Stimulated activated CD4-positive, alpha-beta T cell treated with anti-CD3 and anti-CD28 coated beads, Interleukin-12 subunit alpha, Interleukin-12 subunit beta, amount 100 ng/mL, for 48 hours (primary cell): Measurements from ENCODE around the gene DHX29.

Source experiments
- DNase-seq, 3 donors: peaks; one replicate each; pipeline ENCODE4 v3.0.0-alpha.2; 2020; ENCODE audit warnings: low read depth in 2 of 3, low spot score in 1 of 3

The DHX29 gene

DNA sequence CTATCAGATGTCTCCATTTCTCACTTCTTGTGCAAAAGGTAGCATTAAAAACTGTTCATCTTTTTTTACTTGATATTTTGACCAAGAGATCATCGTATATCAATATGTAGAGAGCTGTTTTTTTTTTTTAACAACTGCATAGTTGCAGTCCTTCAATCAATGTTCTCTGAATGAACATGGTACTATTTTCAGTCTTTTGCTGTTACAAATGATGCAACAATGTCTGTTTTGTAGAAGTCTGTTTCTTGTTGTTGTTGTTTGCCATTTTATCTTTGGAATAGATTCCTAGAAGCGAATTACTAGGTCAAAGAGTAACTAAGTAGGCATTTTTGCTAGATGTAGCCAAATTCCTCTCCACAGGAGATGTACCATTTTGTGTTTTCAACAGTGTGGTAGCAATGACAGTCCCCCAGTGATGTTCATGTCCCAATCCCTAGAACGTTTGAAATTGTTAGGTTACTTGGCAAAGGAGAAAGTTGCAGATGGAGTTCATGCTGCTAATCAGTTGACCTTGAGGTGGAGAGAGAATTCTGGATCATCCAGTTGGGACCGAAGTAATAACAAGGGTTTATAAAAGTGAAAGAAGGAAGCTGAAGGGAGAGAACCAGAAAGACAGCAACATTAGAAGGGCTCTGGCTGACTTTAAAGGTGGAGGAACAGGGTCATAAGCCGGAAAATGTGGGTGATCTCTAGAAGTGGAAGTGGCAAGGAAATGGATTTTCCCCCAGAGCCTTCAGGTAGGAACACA, 6.5 kb upstream of the DHX29 start:
- no peak for DNase-seq

DNA sequence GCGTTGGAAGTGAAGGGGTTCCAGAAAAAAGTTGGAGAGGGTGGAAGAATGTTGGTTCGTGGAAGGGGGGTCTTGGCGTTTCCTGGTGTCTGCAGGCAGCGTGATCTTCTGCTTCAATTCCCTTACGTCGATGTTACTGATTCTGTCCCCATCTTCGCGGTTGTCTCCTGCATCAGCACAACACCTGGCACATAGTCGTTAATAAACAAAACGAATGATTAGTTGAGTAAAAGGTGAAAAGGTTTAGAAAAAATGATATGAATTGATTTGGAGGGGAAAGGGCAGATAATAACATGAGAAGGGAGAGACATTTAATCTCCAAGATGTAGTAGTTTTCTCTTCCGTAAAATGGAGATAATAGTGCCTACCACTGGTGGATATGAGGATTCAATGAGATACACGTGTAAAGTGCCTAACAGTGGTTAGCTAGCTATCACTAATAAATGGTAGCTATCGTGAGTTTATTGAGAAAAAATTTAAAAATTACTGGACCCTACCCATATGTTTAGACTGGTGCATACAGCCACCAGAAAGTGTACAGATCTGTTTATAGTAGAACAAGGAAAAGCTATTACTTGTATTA, 851 bp upstream of the DHX29 start:
- DNase-seq, result peak in 2 of 3 donors; percentile 8 to 14

DNA sequence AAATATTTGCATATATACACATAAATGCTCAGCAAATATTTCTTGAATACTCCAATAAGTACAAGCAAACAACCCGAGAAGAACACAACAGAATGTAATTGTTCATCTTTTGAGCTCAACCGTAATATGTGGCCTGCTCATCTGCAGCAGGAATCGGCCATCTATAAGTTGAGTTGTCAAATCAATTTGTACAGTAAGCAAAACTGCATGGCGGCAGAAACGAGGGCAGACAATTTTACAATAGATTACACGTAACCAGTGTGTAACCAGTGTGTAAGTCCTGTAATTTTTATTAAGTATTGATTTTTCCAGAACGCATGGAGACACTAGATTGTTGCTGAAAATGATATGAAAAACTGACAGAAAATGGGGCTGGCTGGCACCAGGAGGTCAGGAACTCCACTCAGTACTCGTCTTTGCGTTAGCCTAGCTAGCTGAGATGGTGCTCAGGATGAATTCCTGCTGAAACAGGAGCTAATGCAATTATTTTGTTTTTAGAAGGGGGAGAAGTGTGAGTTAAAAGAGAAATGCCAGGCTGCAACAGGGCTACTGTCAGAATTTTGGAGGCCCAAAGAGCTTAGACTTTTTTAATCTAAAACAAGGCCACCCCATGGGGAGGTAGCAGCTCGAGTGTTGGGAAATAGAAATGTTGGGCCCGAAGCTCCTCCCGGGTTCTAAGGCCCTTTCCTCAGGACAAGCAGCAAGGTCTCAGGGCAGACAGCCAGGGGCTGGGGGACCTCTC, 682 bp downstream of the DHX29 start:
- DNase-seq, result no peak

DNA sequence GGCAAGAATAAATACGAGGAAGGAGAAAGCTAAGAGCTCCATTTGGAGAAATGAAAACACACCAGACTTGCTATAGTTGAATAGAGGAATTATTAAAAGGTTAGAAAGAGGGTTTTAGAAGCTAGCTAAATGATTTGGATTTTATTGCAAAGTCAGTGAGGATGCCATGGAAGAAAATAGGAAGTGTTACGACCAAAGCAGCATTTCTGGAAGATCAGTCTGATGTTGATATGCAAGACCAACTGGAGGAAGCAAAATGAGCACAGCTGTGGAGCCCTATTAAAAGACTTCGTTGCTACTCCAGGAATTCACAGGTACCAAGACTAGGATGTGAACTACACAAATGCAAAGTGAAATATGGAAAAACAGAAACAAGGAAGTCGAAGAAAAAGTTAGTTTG, 2.1 kb downstream of the DHX29 start:
- DNase-seq, result no peak

DNA sequence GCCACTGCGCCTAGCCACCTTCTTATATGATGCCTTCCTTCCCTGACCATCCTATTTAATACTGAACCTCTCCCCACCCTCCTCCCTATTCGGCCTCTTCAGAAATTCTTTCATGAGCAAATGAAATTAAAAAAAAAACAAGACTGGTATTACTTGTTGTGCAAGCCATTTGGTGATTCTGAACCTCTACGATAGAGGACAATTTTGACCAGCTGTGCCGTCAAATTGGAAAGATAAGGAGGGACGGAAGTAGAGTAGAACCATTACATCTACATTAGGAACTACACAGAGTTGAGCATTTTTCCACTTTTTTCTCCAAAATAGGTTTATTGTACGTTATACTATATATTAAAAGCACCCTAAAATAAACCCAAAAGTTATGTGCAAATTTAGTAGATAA, 2.9 kb downstream of the DHX29 start:
- no peak for DNase-seq

DNA sequence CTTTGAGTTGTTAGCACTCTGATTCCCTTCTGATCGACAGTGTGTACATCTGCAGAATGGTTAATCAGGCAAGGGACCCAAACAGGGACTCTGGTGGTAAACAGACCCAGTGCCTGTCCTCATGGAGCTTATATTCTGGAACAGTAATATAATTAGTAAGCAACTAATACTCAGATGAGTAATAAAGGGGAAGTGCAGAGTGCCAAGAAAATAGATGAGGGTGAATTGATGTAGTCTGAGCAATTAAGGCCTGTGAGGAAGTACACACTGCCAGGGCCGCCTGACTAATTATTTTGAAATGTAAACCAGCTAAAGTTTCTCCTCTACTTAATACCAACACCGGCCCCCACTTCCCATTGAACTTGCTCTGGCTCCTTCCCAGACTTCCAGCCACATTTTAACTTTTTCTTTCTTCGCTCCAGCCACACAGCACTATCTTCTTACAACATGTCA, 4.2 kb downstream of the DHX29 start:
- no peak for DNase-seq

DNA sequence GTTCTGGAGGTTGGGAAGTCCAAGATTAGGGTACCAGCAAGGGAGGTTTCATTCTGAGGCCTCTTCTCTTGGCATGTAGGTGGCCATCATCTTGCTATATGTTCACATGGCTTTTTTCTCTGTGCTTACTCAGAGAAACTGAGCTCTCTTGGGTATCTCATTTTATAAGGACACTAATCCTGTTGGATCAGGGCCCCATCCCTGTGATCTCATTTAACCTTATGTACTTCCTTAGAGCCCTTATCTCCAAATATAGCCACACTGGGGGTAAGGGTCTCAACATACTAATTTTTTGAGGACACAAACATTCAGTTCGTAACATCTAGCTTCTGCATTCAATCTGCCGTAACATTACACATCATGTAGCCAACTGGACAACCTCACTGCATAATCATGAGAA, 6.6 kb downstream of the DHX29 start:
- no peak for DNase-seq

DNA sequence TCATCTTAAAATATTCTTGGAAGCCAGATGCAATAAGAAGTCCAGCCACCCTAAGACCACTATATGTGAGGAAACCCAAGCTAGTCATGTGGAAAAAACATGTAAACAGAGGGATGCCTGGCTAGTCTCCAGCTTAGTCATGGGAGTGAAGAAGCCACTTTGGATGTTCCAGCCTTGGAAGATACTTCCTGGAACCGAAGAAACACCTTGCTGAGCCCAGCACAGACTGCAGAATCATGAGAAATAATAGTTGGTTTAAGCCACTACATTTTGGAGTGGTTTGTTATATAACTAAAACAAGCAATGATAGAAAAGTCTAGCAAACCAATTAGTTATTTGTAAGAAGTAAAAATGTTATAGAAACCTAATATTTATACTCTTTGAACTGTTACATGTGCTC, 12.6 kb downstream of the DHX29 start:
- no peak for DNase-seq

DNA sequence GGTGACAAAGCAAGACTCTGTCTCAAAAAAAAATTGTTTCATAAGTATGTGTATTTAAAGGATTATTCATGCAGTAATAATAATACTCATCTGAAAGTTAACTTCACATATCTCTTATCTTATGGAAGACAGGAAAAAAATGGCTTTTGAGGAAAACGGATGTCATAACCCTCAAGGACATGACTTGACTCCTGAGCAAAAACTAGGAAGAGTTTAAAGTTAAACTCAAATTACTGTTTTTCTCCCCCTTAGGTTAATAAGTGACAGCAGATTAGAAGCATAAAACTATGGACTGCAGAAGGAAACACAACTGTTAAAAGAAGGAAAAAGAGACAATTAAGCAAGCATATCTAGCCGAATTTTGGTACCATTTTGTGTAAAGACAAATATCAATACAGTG, 16.5 kb downstream of the DHX29 start:
- no peak for DNase-seq

DNA sequence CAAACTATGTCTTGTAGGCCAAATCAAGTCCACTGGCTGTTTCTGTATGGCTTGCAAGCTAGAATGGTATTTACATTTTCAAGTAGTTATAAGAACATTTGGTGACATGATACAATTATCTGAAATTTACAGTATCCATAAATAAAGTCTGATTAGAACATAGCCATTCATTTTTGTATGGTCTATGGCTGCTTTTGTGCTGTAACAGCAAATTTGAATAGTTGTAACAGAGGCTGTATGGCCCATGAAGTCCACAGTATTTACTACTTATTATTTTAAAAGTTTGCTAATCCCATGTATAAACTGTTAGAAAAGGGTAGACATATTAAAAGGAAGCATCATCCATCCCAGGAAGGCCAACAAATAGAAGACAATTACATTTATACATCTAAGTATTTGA, 17.7 kb downstream of the DHX29 start:
- DNase-seq, result no peak

DNA sequence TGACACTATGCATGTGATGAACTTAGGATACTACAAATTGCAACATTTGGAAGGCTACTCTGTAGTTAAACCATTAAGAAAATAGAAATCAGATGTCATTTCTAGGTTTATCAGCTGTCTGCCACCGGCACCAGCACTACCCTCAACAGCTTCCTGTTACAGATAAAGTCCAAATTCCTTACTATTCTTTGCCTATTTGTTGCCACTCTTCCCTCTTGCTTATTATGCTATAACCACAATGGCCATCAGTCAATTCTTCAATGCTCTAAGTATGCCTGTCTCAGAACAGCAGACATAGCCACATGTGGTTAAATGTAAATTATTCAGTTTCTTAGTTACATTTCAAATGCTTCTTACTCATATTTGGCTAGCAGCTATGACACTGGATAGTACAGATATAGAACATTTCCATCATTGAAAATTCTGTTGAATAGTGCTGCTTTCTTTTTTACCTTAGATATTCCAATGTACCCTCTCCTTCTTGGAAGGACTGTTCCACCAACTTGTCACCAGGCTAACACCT, 21.0 kb downstream of the DHX29 start:
- DNase-seq, result no peak

DNA sequence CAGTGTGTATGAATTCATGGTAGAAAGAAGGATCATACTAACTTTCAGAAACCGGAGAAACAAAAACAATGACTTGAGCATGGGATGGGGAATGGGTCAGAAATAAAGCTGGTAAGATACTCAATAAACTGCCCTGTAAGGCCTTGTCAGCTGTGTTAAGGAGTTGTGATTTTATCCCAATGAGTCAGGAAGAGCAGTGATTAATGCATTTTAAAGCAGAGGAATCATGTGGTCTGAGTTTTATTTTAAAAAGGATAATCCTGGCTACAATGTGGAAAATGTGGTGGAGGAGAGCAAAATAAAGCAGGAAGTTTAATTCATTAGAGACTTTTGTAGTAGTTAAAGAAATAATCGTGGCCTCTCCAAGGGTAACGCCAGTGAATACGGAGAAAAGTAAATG, 28.7 kb downstream of the DHX29 start:
- DNase-seq, result no peak

DNA sequence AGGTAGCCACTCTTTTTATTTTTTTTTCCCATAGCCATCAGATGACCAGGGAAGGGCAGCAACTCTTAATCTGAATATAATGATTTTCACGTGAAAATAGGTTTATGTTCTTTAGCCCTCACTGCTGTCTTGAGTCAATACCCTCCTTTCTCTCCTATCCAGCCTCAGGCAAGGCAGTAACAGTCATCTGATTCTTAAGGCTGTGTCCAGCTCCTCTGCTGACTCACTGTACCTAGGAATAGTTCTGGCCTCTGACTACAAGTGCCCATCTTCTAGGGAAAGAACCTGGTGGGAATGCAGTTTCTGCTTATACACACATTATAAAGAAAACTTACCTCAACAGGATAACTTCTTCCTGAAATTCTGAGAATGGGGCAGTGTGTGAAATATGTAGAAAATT, 30.7 kb downstream of the DHX29 start:
- DNase-seq, result no peak

DNA sequence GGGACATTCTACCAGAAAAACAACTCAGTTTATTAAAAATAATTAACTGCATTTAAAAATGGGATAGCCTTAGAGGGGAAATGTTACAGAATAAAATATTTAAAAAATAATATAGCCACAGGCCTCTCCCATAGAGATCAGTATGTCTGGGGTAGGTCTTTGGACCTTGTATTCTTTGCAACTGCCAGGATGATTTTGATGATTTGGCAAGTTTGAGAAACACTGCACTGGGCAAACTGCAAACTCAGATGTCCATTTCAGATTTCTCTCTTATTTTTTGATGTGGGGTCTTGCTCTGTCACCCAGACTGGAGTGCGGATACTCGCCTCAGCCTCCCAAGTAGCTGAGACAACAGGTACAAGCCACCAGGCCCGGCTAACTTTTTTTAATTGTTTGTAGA, 49.2 kb downstream of the DHX29 start:
- DNase-seq, result no peak

DNA sequence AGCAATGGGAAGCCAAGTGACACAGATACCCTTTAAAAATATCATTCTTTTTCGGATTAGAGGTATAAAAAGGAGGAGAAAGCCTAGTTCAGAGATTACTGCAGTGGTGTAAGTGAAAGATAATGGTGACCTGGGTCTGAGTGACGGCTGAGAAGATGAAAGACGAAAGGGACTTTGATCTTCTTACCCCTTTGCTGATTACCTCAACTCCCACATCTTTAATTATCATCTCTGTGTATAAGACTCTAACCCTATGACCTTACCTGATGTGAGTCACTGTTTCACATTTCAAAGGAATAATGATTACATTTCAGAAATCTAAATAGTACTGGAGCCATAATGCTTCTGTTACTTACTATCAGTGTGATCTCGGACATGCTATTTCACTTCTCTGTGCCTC, 52.7 kb downstream of the DHX29 start:
- no peak for DNase-seq

DNA sequence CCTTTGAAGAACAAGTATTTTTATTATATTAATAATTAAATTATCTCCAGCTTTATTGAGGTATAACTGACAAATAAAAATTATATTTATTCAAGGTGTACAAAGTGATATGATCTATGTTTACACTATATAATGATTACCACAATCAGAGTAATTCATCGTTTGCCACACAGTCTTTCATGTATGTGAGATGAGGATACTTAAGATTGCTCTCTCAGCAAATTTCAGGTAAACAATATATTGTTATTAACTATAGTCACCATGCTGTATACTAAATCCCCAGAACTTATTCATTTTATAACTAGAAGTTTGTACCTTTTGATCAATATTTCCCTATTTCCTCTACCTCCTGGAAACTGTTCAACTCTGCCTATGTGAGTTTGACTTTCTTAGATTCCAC, 57.4 kb downstream of the DHX29 start:
- DNase-seq, result no peak

DNA sequence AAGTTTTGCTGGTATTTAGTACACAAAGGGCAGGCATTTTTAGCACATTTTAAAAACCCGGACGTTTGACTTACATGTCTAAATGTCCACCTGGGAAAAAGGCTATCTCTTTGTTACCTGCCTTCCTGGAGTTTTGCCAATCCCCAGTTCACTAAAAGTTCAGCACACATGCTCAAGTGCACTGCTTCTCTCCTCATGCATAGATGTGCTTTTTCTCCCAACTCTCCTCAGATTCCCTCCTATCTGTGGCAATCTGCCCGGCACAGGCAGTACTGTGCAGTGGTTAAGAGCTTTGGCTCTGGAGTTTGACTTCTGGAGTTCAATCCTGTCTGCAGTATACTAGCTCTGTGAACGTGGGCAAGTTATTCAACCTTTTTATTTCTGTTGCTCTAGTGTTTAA, 65.7 kb downstream of the DHX29 start:
- DNase-seq, result no peak

DNA sequence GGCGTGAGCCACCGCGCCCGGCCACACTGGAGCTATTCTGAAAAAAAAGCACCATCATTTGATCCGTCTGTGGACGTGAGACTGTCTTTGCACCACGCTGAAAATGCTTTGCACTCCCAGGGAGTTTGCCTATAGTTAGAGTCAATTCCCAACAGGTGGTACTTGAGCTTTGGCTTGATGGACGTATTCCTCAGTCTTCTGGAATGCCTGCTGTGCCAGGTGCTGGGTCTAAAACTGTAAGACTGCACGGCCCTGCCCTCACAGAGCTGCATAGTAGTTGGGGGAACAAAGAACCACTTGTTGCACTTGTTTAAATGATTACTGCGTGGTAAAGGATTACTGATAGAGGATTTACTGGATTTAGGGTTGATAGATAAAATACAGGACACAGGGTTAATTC, 70.7 kb downstream of the DHX29 start:
- no peak for DNase-seq

DNA sequence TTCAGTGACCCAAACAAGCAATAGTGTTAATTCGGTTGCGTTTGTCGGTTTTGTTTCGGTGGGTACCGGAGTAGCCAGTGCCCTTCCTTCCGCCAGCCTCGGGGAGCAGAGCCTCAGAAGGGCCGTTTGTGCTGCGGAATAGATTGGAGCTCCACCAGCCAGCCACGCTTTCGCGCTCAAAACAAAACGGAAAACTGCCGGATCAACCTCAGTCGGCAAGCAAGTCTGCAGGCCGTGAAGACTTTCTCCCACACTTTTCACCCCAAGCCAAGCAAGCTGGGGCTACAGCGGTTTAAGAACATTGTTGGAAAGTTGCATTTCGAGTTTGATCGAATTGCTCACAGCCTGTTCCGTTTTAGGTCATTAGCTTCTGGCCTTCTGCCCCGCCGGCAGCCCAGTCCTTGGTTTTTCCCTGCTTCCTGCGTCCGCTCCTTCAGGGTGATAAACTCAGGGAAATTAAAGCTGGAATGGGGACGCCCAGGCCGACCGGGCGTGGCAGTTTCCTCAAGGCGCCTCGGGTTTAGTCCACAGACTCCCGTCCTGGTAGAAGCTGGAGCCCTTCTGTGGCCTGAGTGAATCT, 73.3 kb downstream of the DHX29 start:
- no peak for DNase-seq

DNA sequence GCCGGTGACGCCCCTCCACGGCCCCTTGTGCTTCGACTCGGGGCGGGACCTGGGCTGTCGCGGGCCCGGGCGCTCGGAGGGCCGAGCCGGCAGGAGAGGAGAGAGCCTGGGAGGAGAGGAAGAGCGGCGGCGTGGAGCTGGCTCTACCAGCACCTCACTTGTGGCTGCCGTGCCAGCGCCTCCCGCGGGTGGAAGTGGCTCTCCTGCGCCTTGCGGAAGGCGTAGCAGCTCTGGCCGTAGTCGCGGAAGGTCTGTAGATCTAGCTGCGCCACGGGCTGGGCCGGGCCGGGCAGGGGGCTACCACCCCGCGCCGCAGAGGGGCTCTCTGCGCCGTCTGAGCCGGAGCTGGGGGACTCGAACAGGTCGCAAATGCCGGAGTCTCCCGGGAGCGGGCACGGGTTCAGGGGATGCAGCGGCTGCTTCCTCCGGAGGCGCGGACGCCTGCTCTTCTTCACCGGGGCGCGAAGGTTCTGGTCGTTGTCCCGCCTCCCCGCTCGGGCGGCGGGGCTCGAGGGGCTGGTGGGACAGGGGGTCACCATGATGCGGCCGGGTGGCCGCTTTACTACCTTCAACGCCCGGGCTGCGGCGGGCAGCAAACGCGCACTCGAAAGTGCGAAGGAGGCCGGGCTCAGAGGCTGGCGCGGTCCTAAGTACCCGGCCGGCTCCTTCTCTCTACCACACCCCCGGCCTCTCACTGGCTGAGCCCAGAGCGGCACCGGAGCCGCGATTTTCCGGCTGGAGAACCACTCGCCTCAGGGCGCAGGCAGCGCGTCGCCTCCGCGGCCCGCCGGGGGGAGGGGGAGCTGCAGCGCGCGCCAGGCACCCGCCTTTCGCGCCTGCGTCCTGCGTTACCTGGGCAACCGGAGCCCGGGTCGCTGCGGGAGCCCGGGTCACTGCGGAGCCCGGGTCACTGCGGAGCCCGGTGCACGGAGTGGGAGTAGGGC, 74.2 kb downstream of the DHX29 start, which contains the start of gene CCNO:
Gene CCNO (minus strand): TSS at position 624 of the 944 bp plus-strand sequence. CDS start 85 bp downstream, at position 539.
- peak; percentile 26 to 59 (median 39) for DNase-seq
